ENCODE data around the gene MYL12B.

Gene MYL12B

GRCh38 chr18:3319399-3319798, 57.5 kb downstream of the MYL12B start:
- H3K4me3 ChIP-seq (ENCODE audit: low read depth, low read length), result no peak overlapping the region
- TF ChIP-seq CTCF (IDR thresholded peaks at IDR 0.05; ENCODE audit: borderline replicate concordance, insufficient read depth, low read depth, low read length), result no peak

GRCh38 chr18:3319894-3320454, 58.0 kb downstream of the MYL12B start:
- TF ChIP-seq CTCF (IDR thresholded peaks at IDR 0.05; ENCODE audit: borderline replicate concordance, insufficient read depth, low read depth, low read length), result no peak
- no peak overlapping the region for H3K4me3 ChIP-seq (ENCODE audit: low read depth, low read length)

GRCh38 chr18:3321133-3321812, 59.3 kb downstream of the MYL12B start:
- H3K4me3 ChIP-seq (ENCODE audit: low read depth, low read length), result no peak overlapping the region
- no peak for TF ChIP-seq CTCF (IDR thresholded peaks at IDR 0.05; ENCODE audit: borderline replicate concordance, insufficient read depth, low read depth, low read length)

GRCh38 chr18:3323900-3324299, 62.0 kb downstream of the MYL12B start:
- TF ChIP-seq CTCF (IDR thresholded peaks at IDR 0.05; ENCODE audit: borderline replicate concordance, insufficient read depth, low read depth, low read length), result no peak
- H3K4me3 ChIP-seq (ENCODE audit: low read depth, low read length), result no peak overlapping the region

Measured in GM12875 (cell line).